GM13977 (cell line): ENCODE measurements around the gene TMEM233.

Experiments
- DNase-seq: peaks from one replicate; pipeline ENCODE4 v3.0.0; 2012; ENCODE audit warnings: low spot score
- in situ Hi-C: fragments of 300-500 bp; cut with MboI; formaldehyde crosslinking; loops from one replicate; pipeline ENCODE4 v1.12.0; 2022; ENCODE audit warnings: low sequenced_read_pairs, low pct_unique_long_range_greater_than_20kb, mixed read lengths, inconsistent platforms; ENCODE audit not compliant: unreplicated experiment
- TF ChIP-seq, protein P1 (sequence below): IDR thresholded peaks from 2 replicates; pipeline ENCODE4 v1.5.1; 2012; ENCODE audit warnings: mild to moderate bottlenecking, control low read depth; ENCODE audit not compliant: insufficient read depth; ENCODE audit errors: extremely low read depth, missing control alignments

TMEM233 gene

DNA sequence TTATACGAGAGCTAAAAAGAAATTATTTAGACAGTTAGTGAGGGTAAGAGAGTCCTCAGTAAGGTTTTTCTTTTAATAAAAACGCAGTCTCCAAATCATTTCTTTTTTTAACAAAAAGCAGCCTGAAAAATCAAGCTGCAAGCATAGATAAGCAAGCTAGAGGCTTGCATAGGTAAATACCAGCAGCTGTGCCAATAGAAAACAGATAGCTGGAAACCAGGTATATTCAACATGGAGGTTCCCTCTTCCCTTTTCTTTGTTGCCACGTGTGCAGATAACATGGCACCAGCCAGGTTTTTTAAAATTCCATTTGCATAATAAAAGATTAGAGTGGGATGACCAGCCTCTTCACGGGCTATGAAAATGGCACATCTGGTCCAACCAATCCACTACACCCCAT lies 68.3 kb downstream of the TMEM233 start:
- in situ Hi-C loops = no loop called here
- DNase-seq = no peak
- TF ChIP-seq, protein P1, sequence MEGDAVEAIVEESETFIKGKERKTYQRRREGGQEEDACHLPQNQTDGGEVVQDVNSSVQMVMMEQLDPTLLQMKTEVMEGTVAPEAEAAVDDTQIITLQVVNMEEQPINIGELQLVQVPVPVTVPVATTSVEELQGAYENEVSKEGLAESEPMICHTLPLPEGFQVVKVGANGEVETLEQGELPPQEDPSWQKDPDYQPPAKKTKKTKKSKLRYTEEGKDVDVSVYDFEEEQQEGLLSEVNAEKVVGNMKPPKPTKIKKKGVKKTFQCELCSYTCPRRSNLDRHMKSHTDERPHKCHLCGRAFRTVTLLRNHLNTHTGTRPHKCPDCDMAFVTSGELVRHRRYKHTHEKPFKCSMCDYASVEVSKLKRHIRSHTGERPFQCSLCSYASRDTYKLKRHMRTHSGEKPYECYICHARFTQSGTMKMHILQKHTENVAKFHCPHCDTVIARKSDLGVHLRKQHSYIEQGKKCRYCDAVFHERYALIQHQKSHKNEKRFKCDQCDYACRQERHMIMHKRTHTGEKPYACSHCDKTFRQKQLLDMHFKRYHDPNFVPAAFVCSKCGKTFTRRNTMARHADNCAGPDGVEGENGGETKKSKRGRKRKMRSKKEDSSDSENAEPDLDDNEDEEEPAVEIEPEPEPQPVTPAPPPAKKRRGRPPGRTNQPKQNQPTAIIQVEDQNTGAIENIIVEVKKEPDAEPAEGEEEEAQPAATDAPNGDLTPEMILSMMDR = no peak

DNA sequence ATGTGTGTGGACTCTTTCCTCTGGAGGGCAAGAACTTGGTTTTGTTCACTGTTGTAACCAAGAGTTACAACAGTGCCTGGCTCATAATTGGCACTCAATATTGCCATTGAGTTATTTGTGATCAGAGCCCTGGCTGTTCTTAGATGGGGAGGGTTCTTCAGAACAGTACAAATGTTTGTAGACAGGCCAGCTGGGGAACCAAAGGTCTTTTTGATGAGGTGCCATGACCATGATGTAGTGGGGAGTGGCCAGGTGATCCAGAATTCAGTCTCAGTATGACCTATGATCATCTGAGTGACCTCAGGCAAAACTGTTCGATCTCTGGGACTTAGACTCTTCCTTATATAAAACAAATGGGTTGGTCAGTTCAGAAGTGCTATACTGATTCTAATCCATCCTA lies 71.1 kb downstream of the TMEM233 start:
- no peak for DNase-seq
- in situ Hi-C loops = no loop called here
- TF ChIP-seq, protein P1 = no peak

GRCh38 chr12:119665164-119665929 lies 71.8 kb downstream of the TMEM233 start:
- in situ Hi-C loops = no loop called here
- TF ChIP-seq, protein P1 = no peak
- DNase-seq = no peak

GRCh38 chr12:119666226-119666795 lies 72.7 kb downstream of the TMEM233 start:
- peak; percentile 31 for DNase-seq
- in situ Hi-C loops = no loop called here
- TF ChIP-seq, protein P1 = no peak

DNA sequence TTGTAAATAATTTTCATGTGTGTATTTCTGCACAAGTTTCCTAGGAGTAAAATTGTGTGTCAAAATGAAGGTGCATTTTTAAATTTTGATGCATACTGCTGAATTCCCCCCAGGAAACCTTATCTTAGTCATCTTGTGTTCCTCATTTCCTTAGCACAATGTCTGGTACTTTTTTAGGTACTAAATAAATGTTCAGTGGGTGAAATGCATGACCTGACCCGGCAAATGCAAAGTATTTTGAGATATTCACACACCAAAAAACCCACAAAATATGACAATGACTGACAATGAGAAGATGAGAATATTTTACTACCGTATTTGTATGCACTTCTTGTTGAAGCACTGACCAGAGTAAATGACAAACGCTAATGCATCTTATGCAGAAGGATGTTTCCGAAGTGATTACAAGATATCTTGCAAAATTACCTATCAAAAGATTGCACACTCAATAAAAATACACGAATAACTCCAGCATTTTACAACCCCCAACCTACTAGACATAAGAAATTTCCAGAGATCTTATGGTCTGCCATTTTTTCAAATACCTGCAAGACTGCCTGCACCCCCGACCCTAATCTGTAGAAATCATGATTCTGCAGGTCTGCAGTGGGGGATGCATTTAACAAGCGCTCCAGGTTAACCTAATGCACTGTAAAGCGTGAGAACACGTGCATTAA lies 73.5 kb downstream of the TMEM233 start:
- in situ Hi-C loops = no loop called here
- TF ChIP-seq, protein P1 = no peak
- DNase-seq = peak; percentile 58

- DNase-seq = peak; percentile 96
- in situ Hi-C loops = no loop called here
- TF ChIP-seq, protein P1 = peak; percentile 93
Observed at GRCh38 chr12:119667577-119668323, 74.2 kb downstream of the TMEM233 start, which contains the start of gene PRKAB1. TSS of gene PRKAB1 (plus strand) at chr12:119668133. CDS start at chr12:119668245, 112 bp downstream.
